ENCODE results near the gene LMO4.

DNA sequence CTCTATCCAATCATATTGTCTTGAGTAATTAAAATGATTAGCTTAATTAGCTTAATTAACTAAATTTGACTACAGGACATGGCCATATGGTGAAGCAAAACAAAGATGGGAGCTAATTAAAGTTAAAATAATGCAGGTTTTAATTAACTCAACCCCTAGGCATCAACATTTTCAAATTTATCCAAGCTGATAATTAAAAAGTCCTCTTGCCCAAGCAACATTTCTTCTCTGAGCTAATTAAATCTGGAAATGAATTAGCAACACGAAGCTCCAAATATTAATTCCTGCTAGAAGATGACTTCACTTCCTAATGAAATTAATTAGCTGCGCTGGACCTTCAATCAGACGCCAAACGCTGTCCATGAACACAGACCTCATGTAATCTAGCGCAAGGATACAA lies 27.9 kb downstream of the LMO4 start:
- TF ChIP-seq, protein P1, sequence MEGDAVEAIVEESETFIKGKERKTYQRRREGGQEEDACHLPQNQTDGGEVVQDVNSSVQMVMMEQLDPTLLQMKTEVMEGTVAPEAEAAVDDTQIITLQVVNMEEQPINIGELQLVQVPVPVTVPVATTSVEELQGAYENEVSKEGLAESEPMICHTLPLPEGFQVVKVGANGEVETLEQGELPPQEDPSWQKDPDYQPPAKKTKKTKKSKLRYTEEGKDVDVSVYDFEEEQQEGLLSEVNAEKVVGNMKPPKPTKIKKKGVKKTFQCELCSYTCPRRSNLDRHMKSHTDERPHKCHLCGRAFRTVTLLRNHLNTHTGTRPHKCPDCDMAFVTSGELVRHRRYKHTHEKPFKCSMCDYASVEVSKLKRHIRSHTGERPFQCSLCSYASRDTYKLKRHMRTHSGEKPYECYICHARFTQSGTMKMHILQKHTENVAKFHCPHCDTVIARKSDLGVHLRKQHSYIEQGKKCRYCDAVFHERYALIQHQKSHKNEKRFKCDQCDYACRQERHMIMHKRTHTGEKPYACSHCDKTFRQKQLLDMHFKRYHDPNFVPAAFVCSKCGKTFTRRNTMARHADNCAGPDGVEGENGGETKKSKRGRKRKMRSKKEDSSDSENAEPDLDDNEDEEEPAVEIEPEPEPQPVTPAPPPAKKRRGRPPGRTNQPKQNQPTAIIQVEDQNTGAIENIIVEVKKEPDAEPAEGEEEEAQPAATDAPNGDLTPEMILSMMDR (IDR thresholded peaks at IDR 0.05; ENCODE audit: low read depth, low read length, poor library complexity, severe bottlenecking) = no peak
- TF ChIP-seq EZH2phosphoT487 (IDR thresholded peaks at IDR 0.05; ENCODE audit: borderline replicate concordance, low read length) = no peak

Measured in DOHH2 (cell line).